NCI-H748 (cell line): Measurements from ENCODE around the gene FCSK.

ENCODE experiments used
- DNase-seq: peaks from one replicate; lab custom pipeline; 2025; ENCODE audit not compliant: unreplicated experiment; lab: John Stamatoyannopoulos, UW

Gene FCSK

DNA sequence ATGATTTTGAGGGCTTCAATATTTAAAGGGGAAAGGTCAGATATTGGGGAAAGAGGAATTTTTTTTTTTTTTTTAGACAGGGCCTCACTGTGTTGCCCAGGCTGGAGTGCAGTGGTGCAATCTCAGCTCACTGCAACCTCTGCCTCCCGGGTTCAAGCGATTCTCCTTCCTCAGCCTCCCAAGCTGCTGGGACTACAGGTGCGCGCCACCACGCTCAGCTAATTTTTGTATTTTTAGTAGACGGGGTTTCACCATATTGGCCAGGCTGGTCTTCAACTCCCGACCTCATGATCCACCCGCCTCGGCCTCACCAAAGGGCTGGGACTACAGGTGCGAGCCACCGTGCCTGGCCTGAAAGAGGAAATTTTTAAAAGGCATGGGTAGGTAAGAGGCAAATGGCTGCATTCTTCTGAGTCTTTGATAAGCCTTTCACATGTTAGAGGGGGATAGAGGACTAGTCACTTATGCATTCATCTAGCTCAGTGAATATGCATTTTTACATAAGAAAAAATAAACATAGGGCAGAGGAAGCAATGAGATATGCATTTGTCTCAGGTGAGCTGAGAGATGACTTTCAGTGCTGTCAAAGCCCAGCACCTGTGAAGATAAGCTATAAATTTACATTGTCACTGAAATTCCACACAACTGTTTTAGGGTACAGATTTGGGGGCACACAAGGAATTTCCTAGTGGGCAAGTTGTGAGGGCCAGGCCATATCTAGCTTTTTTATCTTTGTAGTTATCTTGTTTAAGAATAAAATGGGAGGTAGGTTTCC lies 1.1 kb upstream of the FCSK start:
- DNase-seq = no peak

DNA sequence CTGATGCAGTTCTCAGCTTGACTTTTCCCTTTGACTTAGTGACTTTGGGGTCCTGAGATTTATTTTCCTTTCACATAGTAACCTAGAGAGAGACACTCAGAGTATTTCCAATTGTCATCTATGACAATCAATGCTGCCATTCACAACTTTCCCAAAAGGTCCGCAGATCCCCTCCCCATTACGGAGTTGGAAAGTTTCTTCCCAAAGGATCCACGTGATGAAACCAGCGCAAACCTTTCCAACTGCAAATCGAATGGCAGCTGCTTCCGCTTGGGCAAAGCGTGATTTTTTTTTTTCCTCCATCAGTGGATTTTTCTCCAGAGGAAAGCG lies 538 bp upstream of the FCSK start:
- DNase-seq = peak; percentile 39

DNA sequence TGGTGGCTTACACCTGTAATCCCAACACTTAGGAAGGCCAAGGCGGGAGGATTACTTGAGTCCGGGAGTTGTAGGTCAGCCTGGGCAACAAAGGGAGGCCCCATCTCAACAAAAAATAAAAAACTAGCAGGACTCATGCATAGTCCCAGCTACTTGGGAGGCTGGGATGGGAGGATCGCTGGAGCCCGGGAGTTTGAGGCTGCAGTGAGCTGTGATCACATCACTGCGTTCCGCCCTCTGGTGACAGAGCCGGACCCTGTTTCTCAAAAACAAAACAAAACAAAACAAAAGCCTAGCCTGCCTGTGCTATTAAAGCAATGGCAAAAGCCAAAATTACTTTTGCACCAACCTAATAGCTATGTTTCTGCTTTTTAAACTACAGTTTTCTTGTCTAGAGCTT lies 1.5 kb downstream of the FCSK start:
- DNase-seq = no peak

GRCh38 chr16:70457446-70458166 lies 3.2 kb downstream of the FCSK start:
- DNase-seq = no peak

DNA sequence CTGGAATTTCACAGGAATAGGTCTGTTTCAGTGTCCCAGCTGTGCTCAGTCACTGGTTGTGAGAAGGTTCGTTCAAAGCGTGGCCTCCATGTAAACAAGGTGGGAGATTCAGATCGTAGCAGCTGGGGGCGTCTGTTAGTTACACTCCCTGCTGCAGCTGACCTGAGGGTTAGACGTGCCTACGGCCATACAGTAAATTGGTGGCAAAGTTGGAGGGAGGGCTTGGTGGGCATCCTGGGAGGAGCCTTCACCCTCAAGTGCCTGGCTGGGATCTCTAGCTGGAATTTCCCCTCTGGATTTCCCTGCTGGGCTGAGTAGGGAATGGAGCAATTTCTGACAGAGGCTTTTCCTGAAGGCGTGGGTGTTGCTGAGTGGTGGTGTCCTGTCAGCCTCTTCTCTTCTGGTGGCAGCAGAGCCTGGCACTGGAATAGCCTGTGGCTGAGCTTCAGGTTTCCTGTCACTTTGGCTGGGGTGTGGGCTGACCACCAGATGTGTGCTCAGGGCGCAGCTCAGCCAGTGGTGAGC lies 6.4 kb downstream of the FCSK start:
- no peak for DNase-seq

DNA sequence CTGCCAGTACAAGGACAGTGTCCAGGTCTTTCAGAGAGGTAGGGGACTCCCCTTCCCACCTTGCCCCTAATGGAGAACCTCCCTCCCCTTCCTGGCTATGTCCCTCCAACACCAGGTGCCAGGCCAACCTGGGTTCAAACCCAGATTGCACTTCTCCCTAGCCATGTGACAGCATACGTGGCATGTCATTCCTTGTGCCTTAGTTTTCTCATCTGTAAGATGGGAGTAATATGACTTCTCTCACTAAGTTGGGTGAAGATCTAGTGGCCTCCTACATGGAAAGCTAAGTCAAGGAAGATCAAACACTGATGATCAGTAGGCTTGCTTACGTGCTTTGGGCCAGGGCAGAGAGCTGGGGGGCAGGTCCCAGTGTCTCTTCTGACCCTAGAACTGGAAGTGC lies 8.8 kb downstream of the FCSK start:
- DNase-seq = no peak

- DNase-seq = no peak
These were observed 11.8 kb downstream of the FCSK start for GRCh38 chr16:70465999-70466804.

DNA sequence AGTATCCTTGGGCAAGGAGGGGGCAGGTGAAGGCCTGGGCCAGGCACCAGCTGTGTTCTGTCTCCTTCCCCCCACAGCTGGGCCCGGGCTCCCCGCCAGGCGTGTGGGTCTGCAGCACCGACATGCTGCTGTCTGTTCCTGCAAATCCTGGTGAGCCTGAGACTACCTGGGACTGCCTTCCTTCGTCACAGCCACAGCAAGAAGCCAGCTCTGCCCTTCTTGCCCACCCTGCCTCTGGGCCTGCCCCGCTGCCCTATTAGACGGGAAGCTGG lies 12.3 kb downstream of the FCSK start:
- DNase-seq = no peak

DNA sequence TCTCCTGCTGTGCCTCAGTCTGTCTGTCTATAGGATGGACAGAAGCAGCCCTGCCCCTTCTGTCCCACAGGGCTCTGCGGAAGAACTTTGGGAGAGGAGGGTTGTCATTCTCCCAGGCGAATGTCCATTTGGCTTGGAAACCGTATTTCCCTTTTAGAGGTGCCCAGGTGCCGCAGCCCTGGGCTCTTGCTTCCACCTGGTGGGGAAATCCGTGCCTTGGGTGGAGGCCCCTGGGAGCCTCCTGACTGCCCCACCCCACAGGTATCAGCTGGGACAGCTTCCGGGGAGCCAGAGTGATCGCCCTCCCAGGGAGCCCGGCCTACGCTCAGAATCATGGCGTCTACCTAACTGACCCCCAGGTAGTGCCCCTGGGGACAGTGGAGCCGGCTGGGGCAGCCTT lies 12.7 kb downstream of the FCSK start:
- DNase-seq = no peak

DNA sequence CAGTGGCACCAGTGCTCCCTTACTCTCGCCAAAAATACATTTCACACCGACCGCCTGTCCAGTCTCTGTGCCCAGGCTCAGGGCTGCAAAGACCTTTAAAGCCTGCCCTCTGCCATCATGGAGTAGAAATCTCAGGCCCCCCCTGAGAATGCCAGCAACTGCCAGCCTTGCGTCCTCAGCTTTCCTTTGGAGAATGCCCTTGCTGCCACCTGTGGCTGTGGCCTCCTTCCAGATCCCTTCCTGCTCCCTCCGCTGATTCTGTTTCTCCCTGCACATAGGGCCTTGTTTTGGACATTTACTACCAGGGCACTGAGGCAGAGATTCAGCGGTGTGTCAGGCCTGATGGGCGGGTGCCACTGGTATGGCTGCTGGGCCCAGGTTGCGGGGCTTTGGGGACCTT lies 13.2 kb downstream of the FCSK start:
- no peak for DNase-seq

GRCh38 chr16:70468776-70469525 lies 14.6 kb downstream of the FCSK start:
- no peak for DNase-seq

DNA sequence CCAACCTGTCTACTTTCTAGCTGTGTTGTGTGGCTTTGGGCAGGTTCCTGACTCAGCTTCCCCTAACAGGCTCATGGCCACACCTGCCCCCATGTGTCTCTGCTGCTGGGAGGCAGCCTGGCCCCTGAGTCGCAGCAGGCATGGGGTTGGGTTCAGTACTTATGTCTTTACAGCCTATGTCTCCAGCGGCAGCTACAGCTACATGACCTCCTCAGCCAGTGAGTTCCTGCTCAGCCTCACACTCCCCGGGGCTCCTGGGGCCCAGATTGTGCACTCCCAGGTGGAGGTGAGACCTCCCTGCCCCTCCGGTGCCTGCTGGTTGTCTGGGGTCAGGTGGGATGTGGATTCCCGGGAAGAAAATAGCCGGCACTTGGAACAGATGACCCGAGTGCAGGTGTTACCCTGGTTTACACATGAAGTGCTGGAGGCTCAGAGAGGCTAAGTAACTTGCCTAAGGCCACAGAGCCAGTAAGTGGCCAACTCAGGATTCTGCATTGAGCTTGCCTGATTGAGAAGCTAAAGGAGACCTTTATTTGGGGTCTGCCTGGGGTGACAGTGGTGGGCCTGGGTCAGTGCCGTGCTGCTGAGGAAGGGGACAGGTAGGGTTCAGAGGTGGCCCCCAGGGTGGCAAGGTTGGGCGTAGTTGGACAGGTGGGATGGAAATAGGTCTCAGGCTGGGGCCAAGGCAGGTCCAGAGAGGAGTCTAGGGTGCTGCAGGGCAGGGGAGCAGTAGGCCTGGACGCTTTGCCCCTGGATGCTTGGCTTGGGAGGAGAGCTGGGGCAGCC lies 15.9 kb downstream of the FCSK start:
- no peak for DNase-seq

DNA sequence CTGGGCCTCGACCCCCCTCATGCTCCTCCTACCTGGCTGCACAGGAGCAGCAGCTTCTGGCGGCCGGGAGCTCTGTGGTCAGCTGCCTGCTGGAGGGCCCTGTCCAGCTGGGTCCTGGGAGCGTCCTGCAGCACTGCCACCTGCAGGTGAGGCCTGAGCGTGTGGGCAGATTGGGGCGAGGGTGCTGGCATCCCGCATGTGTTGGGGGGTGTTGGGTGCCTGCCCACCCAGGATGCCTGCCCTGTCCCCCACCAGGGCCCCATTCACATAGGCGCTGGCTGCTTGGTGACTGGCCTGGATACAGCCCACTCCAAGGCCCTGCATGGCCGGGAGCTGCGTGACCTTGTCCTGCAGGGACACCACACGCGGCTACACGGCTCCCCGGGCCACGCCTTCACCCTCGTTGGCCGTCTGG lies 16.5 kb downstream of the FCSK start:
- no peak for DNase-seq

DNA sequence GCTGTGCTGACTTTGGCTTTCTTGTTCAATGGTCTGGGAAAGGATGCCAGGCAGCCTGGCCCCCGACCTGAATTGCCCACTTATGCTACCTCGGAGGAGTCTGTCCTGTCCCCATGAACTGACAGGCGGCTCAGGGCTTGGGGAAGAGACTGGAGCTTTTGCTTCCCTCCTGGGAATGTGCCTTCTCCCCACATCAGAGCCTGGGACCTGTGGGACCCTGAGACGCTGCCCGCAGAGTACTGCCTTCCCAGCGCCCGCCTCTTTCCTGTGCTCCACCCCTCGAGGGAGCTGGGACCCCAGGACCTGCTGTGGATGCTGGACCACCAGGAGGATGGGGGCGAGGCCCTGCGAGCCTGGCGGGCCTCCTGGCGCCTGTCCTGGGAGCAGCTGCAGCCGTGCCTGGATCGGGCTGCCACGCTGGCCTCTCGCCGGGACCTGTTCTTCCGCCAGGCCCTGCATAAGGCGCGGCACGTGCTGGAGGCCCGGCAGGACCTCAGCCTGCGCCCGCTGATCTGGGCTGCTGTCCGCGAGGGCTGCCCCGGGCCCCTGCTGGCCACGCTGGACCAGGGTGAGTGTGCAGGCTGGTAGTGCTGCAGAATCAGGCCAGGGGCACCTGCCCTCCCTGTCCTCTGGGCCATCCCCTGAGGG lies 18.5 kb downstream of the FCSK start:
- DNase-seq = no peak

GRCh38 chr16:70473446-70474319 lies 19.3 kb downstream of the FCSK start:
- DNase-seq = no peak

DNA sequence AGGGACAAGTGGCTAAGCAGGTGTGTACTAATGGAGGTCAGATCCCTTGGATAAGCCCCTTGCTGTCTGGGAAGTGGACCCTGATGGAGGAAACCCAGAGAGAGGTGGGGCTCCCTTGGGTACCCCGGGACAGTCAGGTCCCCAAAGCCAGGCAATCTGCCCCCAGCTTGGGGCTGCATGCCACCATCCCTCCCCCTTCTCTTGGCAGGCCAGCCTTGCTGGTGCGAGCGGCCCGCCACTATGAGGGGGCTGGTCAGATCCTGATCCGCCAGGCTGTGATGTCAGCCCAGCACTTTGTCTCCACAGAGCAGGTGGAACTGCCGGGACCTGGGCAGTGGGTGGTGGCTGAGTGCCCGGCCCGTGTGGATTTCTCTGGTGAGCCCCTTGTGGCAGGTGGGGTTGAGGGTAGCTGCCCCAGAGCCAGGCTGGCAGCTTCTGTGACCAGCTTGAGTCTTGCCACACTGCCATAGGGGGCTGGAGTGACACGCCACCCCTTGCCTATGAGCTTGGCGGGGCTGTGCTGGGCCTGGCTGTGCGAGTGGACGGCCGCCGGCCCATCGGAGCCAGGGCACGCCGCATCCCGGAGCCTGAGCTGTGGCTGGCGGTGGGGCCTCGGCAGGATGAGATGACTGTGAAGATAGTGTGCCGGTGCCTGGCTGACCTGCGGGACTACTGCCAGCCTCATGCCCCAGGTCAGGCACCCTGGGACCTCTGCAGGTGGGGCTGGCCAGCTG lies 20.1 kb downstream of the FCSK start:
- no peak for DNase-seq

GRCh38 chr16:70475054-70475871 lies 20.9 kb downstream of the FCSK start:
- no peak for DNase-seq
